ENCODE results near the gene B9D1.

The B9D1 gene

GRCh38 chr17:19318611-19319010 lies 43.9 kb downstream of the B9D1 start:
- TF ChIP-seq POLR2AphosphoS5 (IDR thresholded peaks at IDR 0.05; ENCODE audit: low read depth, low read length) (no peak), REST (IDR thresholded peaks at IDR 0.05; ENCODE audit: insufficient read depth in 1 of 2, low read depth in 2 of 2, low read length in 2 of 2) (no peak), TAF1 (IDR thresholded peaks at IDR 0.05; ENCODE audit: borderline replicate concordance, insufficient read depth, low read length) (no peak), FOXP2 (optimal IDR thresholded peaks at IDR 0.05; ENCODE audit: borderline replicate concordance, extremely low read depth, extremely low read length, insufficient read depth) (no peak), SIN3A (IDR thresholded peaks at IDR 0.05; ENCODE audit: borderline replicate concordance, insufficient read depth, low read length) (no peak)

GRCh38 chr17:19317359-19318095 lies 45.0 kb downstream of the B9D1 start:
- no peak; the same call in 1 of the 2 replicates for TF ChIP-seq POLR2AphosphoS5 (IDR thresholded peaks at IDR 0.05; ENCODE audit: low read depth, low read length)
- peak; percentile 98 for TF ChIP-seq FOXP2 (optimal IDR thresholded peaks at IDR 0.05; ENCODE audit: borderline replicate concordance, extremely low read depth, extremely low read length, insufficient read depth)

GRCh38 chr17:19316761-19317358 lies 45.7 kb downstream of the B9D1 start:
- TF ChIP-seq SIN3A (IDR thresholded peaks at IDR 0.05; ENCODE audit: borderline replicate concordance, insufficient read depth, low read length) (no peak), TAF1 (IDR thresholded peaks at IDR 0.05; ENCODE audit: borderline replicate concordance, insufficient read depth, low read length) (no peak), FOXP2 (optimal IDR thresholded peaks at IDR 0.05; ENCODE audit: borderline replicate concordance, extremely low read depth, extremely low read length, insufficient read depth) (no peak), POLR2AphosphoS5 (IDR thresholded peaks at IDR 0.05; ENCODE audit: low read depth, low read length) (no peak), REST (IDR thresholded peaks at IDR 0.05; ENCODE audit: insufficient read depth in 1 of 2, low read depth in 2 of 2, low read length in 2 of 2) (no peak)

- TF ChIP-seq REST (IDR thresholded peaks at IDR 0.05; ENCODE audit: insufficient read depth in 1 of 2, low read depth in 2 of 2, low read length in 2 of 2) (no peak), FOXP2 (optimal IDR thresholded peaks at IDR 0.05; ENCODE audit: borderline replicate concordance, extremely low read depth, extremely low read length, insufficient read depth) (no peak), POLR2AphosphoS5 (IDR thresholded peaks at IDR 0.05; ENCODE audit: low read depth, low read length) (no peak), SIN3A (IDR thresholded peaks at IDR 0.05; ENCODE audit: borderline replicate concordance, insufficient read depth, low read length) (no peak), TAF1 (IDR thresholded peaks at IDR 0.05; ENCODE audit: borderline replicate concordance, insufficient read depth, low read length) (no peak)
These were observed 47.4 kb downstream of the B9D1 start for GRCh38 chr17:19315104-19315503.

- TF ChIP-seq SIN3A (IDR thresholded peaks at IDR 0.05; ENCODE audit: borderline replicate concordance, insufficient read depth, low read length) (no peak), FOXP2 (optimal IDR thresholded peaks at IDR 0.05; ENCODE audit: borderline replicate concordance, extremely low read depth, extremely low read length, insufficient read depth) (no peak), POLR2AphosphoS5 (IDR thresholded peaks at IDR 0.05; ENCODE audit: low read depth, low read length) (no peak), REST (IDR thresholded peaks at IDR 0.05; ENCODE audit: insufficient read depth in 1 of 2, low read depth in 2 of 2, low read length in 2 of 2) (no peak), TAF1 (IDR thresholded peaks at IDR 0.05; ENCODE audit: borderline replicate concordance, insufficient read depth, low read length) (no peak)
These were observed 48.5 kb downstream of the B9D1 start for GRCh38 chr17:19313746-19314651.

Data from PFSK-1 (cell line).